Astrocyte of the cerebellum (primary cell): ENCODE data around the gene SMPDL3A.

Experiments used
- DNase-seq: peaks from one replicate; pipeline ENCODE4 v3.0.0-alpha.2; 2011; ENCODE audit warnings: low read depth
- H3K4me3 ChIP-seq: 2 replicates; pipeline ENCODE4 v1.5.1; 2011; ENCODE audit warnings: mild to moderate bottlenecking, low read depth, low read length, moderate library complexity
- CTCF ChIP-seq: IDR thresholded peaks from 2 replicates; pipeline ENCODE4 v1.5.1; 2012; ENCODE audit warnings: low read length, low read depth, moderate library complexity, mild to moderate bottlenecking; ENCODE audit errors: missing control alignments
- in situ Hi-C: cut with HindIII; loops from 2 replicates; pipeline ENCODE4 v1.10.0; 2017; ENCODE audit warnings: low sequenced_read_pairs

Gene SMPDL3A

GRCh38 chr6:122785891-122786290 lies 3.2 kb upstream of the SMPDL3A start:
- in situ Hi-C loops, result no loop called here
- no peak for DNase-seq
- no peak overlapping the region for H3K4me3 ChIP-seq
- no peak for TF ChIP-seq CTCF

- no peak overlapping the region for H3K4me3 ChIP-seq
- no peak for DNase-seq
- in situ Hi-C loops, result no loop called here
- TF ChIP-seq CTCF, result no peak
Observed at GRCh38 chr6:122787721-122788120, 1.3 kb upstream of the SMPDL3A start.

DNA sequence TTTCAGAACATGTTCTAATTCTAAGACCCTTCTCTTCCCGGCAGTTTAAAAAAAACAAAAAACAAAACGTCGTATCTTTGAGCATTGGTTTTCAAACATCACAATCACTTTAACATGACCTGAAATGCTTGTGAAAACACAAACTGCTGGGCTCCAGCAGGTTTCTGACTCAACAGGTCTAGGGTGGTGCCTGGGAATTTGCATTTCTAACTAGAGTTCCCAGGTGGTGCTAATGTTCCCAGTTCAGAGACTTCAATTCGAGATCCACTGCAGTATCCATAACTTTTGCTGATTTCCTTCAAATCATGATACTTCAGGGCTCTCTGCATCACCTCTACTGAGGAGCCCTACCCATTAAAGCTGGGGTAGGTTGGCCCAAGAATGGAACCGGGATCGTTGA lies 850 bp upstream of the SMPDL3A start:
- in situ Hi-C loops, result no loop called here
- DNase-seq, result no peak
- H3K4me3 ChIP-seq, result no peak overlapping the region
- no peak for TF ChIP-seq CTCF

DNA sequence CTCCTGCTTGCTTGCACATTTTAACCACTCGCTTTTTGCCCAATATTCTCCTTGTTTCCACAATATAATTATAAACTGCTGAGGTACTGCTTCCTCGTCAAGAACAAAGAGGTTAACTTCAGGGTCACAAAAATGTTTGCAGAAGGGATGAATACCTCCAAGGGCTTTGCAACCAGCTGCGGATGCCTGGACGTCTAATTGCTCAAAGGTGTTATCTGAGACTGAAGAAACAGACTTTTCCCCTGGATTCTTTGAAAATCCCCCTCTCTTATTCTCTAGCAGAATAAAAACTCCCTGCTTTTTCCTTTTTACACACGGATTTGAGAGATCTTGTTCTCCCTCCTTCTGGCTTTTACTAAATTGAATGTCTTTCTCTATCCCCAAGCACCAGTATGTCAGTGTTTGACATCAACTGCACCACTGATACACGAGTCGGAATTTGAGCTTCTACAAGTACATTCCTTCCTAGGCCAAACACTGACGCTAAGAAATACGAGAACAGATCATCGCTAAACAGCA lies 336 bp upstream of the SMPDL3A start:
- H3K4me3 ChIP-seq, result peak overlapping the region; percentile 60
- no peak for TF ChIP-seq CTCF
- peak; percentile 57 for DNase-seq
- in situ Hi-C loops, result no loop called here

DNA sequence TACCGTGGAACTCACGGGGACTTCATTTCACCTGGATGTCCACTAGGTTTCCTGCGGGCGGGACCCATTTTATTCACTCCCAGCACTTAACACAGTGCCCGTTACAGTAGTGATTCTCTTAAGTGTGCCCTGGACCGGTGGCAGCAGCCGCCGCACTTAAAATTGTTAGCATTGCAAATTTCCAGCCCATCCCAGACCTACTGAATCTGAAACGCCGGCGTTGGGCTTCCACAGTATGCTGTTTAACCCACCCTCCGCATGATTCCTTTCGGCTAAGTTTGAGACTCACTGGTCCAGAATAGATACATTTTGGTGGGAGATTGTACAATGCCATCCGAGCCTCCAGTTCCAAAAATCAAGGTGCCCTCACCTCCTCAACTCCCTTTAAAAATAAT lies 967 bp downstream of the SMPDL3A start:
- H3K4me3 ChIP-seq, result peak overlapping the region; percentile 60
- in situ Hi-C loops, result no loop called here
- no peak for TF ChIP-seq CTCF
- DNase-seq, result no peak

GRCh38 chr6:122790423-122791309 lies 1.6 kb downstream of the SMPDL3A start:
- in situ Hi-C loops, result no loop called here
- DNase-seq, result no peak

More at GRCh38 chr6:122790423-122791309, 1.6 kb downstream of the SMPDL3A start:
- H3K4me3 ChIP-seq, result peak overlapping the region; percentile 60
- peak; percentile 19 for TF ChIP-seq CTCF
